Cardiac muscle cell (in vitro differentiated cells and primary cell): ENCODE data around the gene HSPB7. TPM values are rescaled to one million over a fixed set of nuclear protein-coding genes. Genes with fewer than 3 reads are reported as not detected.

Experiments
- DNase-seq, 2 donors: peaks; one replicate each; pipeline versions ENCODE4 v3.0.0 to v3.0.0-alpha.2; 2010 to 2017; ENCODE audit warnings: low read depth in 1 of 2, low spot score in 1 of 2
- H3K27ac ChIP-seq: fragments of 200-600 bp; sonication (generic); 2 replicates; pipeline ENCODE4 v1.5.1; 2016
- H3K27me3 ChIP-seq: fragments of 200-600 bp; sonication (generic); 2 replicates; pipeline ENCODE4 v1.6.0; 2016; ENCODE audit warnings: control low read depth
- H3K36me3 ChIP-seq: fragments of 200-600 bp; sonication (generic); 2 replicates; pipeline ENCODE4 v1.5.1; 2016; ENCODE audit warnings: control low read depth
- H3K4me1 ChIP-seq: fragments of 200-600 bp; sonication (generic); 2 replicates; pipeline ENCODE4 v1.8.1; 2017; ENCODE audit warnings: low read depth, mild to moderate bottlenecking, mixed run types
- H3K4me3 ChIP-seq: fragments of 200-600 bp; sonication (generic); 2 replicates; pipeline ENCODE4 v1.5.1; 2016; ENCODE audit warnings: mild to moderate bottlenecking
- H3K9me3 ChIP-seq: fragments of 200-600 bp; sonication (generic); 2 replicates; pipeline ENCODE4 v1.5.1; 2017; ENCODE audit warnings: low read depth, mild to moderate bottlenecking, control low read depth
- polyA plus RNA-seq: library from polyadenylated mRNA; unstranded; fragments of >200 nt; fragmentation: Nextera tagmentation; extraction: Ambion mirVana; gene quantifications from 2 replicates; pipeline ENCODE4 v1.2.1, GENCODE V29; 2016
- total RNA-seq: library from RNA; depleted of rRNA; stranded (reverse); fragments of >200 nt; gene quantifications from 2 replicates; pipeline ENCODE4 v1.2.3, GENCODE V29; 2016
- TF ChIP-seq, protein P1 (sequence below): IDR thresholded peaks from 2 replicates; pipeline ENCODE4 v1.5.1; 2012; ENCODE audit warnings: low read depth, mild to moderate bottlenecking, low read length

The HSPB7 gene
- total and polyA plus RNA-seq, 2 experiments from 2014 or later, result 509 to 2,165 TPM

DNA sequence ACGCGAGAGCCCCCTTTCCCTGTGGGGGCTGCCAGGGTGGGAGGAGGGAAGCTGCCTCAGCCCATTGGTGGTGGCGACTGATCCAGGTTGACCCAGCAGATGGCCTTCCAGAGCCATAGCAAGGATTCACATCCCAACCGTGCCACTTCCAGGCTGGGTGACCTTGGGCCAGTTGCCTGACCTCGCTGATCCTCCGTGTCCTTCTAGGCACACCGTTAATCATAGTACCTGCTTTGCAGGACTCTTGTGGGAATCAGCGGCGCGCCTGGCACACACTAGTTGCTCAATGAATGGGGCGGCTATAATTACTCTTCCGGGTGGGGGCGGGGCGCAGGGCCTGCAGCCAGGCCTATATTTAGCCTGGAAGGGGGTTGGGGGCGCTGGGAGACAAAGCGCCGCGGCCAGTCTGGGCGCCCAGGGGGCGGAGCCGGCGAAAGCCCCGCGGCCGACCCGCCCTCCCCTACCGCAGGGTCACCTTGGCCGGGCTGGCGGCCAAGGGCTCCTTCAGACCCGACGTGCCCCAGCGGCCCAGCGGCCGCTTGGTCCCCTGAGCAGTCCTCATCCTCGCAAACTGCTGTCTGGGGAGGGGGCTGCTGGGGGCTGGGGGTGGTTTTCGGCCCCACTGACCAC, 5.1 kb downstream of the HSPB7 start:
- Histone ChIP-seq H3K4me3 (peak overlapping the region; percentile 33), H3K4me1 (peaks cover 48% of the 10 kb centered on the region), H3K9me3 (no peaks in the 10 kb centered on the region), H3K36me3 (no peaks in the 10 kb centered on the region), H3K27me3 (no peaks in the 10 kb centered on the region), H3K27ac (peak overlapping the region; percentile 100)
- peak; percentile 84 to 96 for DNase-seq
- TF ChIP-seq, protein P1, sequence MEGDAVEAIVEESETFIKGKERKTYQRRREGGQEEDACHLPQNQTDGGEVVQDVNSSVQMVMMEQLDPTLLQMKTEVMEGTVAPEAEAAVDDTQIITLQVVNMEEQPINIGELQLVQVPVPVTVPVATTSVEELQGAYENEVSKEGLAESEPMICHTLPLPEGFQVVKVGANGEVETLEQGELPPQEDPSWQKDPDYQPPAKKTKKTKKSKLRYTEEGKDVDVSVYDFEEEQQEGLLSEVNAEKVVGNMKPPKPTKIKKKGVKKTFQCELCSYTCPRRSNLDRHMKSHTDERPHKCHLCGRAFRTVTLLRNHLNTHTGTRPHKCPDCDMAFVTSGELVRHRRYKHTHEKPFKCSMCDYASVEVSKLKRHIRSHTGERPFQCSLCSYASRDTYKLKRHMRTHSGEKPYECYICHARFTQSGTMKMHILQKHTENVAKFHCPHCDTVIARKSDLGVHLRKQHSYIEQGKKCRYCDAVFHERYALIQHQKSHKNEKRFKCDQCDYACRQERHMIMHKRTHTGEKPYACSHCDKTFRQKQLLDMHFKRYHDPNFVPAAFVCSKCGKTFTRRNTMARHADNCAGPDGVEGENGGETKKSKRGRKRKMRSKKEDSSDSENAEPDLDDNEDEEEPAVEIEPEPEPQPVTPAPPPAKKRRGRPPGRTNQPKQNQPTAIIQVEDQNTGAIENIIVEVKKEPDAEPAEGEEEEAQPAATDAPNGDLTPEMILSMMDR, result no peak

DNA sequence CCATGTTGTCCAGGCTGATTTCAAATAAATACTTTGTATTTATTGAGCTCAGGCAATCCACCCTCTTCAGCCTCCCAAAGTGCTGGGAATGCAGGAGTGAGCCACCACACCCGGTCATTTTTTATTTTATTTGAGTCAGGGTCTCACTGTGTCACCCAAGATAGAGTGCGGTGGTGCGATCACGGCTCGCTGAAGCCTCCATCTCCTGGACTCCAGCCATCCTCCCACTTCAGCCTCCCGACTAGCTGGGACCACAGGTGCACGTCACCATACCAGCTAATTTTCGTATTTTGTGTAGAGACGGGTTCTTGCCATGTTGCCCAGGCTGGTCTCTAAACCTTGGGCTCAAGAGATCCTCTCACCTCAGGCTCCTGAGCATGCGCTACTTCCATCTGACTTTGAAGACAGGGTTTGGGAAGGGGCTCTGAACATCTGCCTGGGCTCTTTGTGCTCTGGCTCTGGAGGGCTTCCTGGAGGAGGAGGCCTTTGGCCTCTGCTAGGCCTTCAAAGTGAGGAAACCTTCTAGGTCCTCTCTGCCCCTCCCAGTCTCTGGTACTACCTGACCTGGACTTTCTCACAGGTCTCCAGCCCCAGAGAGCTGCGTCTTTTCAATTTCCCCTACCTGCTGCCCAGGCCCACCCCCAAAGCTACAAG, 5.8 kb downstream of the HSPB7 start:
- Histone ChIP-seq H3K9me3 (no peaks in the 10 kb centered on the region), H3K27ac (peak overlapping the region; percentile 100), H3K27me3 (no peaks in the 10 kb centered on the region), H3K36me3 (no peaks in the 10 kb centered on the region), H3K4me1 (peaks cover 48% of the 10 kb centered on the region), H3K4me3 (no peak overlapping the region)
- TF ChIP-seq, protein P1, result no peak
- no peak for DNase-seq

DNA sequence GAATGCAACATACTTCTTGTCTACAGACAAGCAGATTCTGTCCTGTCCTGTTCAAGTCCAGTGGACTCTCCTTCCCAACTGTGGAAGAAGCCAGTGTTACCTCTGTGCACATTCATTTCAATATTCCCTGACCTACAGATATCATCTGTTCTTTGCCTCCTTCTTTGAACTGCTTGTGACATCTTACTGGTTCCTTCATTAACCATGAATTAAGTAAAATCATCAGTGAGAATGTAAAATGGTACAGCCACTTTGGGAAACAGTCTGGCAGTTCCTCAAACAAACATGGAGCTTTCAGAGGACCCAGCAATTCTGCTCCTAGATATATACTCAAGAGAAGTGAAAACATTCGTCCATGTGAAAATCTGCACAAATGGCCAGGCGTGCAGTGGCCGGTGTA, 7.0 kb downstream of the HSPB7 start:
- H3K36me3 ChIP-seq, result no peaks in the 10 kb centered on the region
- no peak overlapping the region for H3K4me3 ChIP-seq
- TF ChIP-seq, protein P1, result no peak
- H3K27me3 ChIP-seq, result no peaks in the 10 kb centered on the region
- no peaks in the 10 kb centered on the region for H3K9me3 ChIP-seq
- H3K4me1 ChIP-seq, result peaks cover 37% of the 10 kb centered on the region
- DNase-seq, result no peak
- H3K27ac ChIP-seq, result peak overlapping the region; percentile 73

GRCh38 chr1:16009678-16010077, 8.2 kb downstream of the HSPB7 start:
- no peak for DNase-seq
- Histone ChIP-seq H3K27ac (peak overlapping the region; percentile 73), H3K4me1 (peaks cover 26% of the 10 kb centered on the region), H3K36me3 (no peaks in the 10 kb centered on the region), H3K27me3 (no peaks in the 10 kb centered on the region), H3K9me3 (no peaks in the 10 kb centered on the region), H3K4me3 (no peak overlapping the region)
- TF ChIP-seq, protein P1, result no peak

DNA sequence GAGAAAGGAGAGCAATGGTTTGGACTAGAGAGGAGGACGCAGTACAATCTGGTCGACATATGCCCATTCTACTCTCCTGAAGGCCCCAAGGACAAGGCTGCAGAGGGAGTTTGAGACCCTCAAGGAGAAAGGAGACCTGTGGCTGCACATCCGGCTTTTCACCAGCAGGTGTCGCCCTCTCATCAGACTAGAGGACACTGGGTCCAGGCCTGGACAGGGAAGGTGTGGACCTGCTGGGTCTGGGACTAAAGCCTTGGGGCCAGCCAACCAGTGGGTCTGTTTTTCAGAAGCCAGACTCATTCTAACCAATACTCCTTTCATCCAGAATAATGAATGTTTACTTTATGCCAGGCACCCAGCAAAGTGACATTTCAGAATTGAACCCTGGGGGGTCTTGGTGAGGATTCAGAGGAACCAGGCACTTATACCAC, 8.8 kb downstream of the HSPB7 start:
- H3K27me3 ChIP-seq, result no peaks in the 10 kb centered on the region
- H3K27ac ChIP-seq, result no peak overlapping the region
- H3K4me3 ChIP-seq, result no peak overlapping the region
- DNase-seq, result peak; percentile 83 to 93
- no peaks in the 10 kb centered on the region for H3K9me3 ChIP-seq
- H3K4me1 ChIP-seq, result peaks cover 19% of the 10 kb centered on the region
- TF ChIP-seq, protein P1, result peak; percentile 97
- H3K36me3 ChIP-seq, result no peaks in the 10 kb centered on the region
